Stomach (tissue), 4 donors: ENCODE data around the gene DCST1.
A peak's percentile ranks its signal among the peaks of the same experiment; 100 is the strongest.

Experiments used
- POLR2A ChIP-seq, 4 donors: fragments of 450-650 bp; IDR thresholded peaks; one replicate each; pipeline ENCODE4 v1.6.1; 2016; ENCODE audit warnings: antibody characterized with exemption in 4 of 4, control low read depth in 2 of 4, mild to moderate bottlenecking in 1 of 4, moderate library complexity in 1 of 4
- TF ChIP-seq, protein P1 (sequence below), 7 experiments: fragments of 450-650 bp in 4 of 7; fragments of 200-600 bp in 3 of 7; sonication (generic) in 3 of 7; IDR thresholded peaks; one replicate each; pipeline ENCODE4 v1.5.1; 2016 to 2019; ENCODE audit warnings: antibody characterized with exemption in 7 of 7, control low read depth in 2 of 7, mild to moderate bottlenecking in 1 of 7

DNA sequence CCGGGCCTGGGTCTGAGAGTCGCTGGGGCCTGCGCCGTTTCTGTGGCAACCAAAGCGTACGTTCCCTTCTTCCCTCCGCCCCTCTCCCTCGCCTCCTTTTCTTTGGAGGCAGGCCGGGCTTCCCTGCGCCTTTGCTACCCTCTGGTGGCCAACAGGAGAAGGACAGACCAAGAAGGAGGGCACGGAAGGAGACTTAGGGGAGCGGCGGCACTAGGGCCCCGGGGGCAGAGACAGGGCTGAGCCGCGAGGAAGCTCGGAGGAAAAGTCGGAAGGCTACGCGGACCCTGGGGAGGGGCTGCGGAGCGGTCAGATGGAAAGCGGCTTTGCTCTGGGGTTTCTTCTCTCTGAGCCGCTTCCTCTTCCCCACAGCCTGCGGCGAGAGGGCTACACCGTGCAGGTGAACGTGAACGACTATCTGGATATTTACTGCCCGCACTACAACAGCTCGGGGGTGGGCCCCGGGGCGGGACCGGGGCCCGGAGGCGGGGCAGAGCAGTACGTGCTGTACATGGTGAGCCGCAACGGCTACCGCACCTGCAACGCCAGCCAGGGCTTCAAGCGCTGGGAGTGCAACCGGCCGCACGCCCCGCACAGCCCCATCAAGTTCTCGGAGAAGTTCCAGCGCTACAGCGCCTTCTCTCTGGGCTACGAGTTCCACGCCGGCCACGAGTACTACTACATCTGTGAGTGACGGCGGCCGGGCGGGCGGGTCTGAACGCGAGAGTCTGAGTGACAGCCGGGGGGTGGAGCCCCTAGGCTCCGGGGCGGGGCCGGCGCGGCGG, 51.3 kb downstream of the DCST1 start:
- TF ChIP-seq, protein P1, sequence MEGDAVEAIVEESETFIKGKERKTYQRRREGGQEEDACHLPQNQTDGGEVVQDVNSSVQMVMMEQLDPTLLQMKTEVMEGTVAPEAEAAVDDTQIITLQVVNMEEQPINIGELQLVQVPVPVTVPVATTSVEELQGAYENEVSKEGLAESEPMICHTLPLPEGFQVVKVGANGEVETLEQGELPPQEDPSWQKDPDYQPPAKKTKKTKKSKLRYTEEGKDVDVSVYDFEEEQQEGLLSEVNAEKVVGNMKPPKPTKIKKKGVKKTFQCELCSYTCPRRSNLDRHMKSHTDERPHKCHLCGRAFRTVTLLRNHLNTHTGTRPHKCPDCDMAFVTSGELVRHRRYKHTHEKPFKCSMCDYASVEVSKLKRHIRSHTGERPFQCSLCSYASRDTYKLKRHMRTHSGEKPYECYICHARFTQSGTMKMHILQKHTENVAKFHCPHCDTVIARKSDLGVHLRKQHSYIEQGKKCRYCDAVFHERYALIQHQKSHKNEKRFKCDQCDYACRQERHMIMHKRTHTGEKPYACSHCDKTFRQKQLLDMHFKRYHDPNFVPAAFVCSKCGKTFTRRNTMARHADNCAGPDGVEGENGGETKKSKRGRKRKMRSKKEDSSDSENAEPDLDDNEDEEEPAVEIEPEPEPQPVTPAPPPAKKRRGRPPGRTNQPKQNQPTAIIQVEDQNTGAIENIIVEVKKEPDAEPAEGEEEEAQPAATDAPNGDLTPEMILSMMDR (IDR thresholded peaks at IDR 0.05) = peak in 6 of 7 experiments; percentile 30 to 99 (median 92)
- no peak for TF ChIP-seq POLR2A (IDR thresholded peaks at IDR 0.05)
